ENCODE data around the gene ZNF746. TPM values are rescaled to one million over a fixed set of nuclear protein-coding genes. Genes with fewer than 3 reads are reported as not detected.

Gene ZNF746
- polyA plus RNA-seq, 1 donor (not counting 4 experiments of a cell fraction or from before 2014, with no cell fraction given), result 7.0 TPM

DNA sequence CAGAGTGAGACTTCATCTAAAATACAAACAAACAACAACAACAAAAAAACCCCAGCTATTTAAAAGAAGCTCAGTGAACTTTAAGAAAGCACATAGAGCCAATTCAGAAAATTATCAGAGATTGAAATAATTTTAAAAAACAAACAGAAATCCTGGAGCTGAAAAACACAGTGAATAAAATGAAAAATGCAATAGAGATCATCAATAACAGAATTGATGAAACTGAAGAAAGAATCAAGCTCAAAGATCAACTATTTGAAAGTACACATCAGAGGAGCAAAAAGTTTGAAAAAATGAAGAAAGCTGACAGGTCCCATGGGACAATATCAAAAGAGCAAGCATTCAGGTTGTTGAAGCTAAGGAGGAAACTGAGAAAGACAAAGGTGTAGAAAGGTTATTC, 12.2 kb upstream of the ZNF746 start:
- Histone ChIP-seq H3K9ac (ENCODE audit: control insufficient read depth, extremely low read depth, insufficient read depth, low read length) (no peak overlapping the region), H3K27ac (ENCODE audit: control insufficient read depth, insufficient read depth, low read length) (no peak overlapping the region), H3K4me3 (ENCODE audit: control insufficient read depth in 2 of 3, extremely low read depth in 1 of 3, insufficient read depth in 2 of 3, low read depth in 1 of 3, low read length in 3 of 3) (no peak overlapping the region), H2AFZ (ENCODE audit: control insufficient read depth, low read length) (no peak overlapping the region), H4K20me1 (ENCODE audit: control insufficient read depth, extremely low read depth, insufficient read depth, low read length) (no peaks in the 10 kb centered on the region), H3K36me3 (ENCODE audit: control insufficient read depth in 2 of 2, extremely low read depth in 1 of 2, insufficient read depth in 2 of 2, low read length in 2 of 2) (no peaks in the 10 kb centered on the region), H3K4me2 (ENCODE audit: control insufficient read depth, extremely low read depth, insufficient read depth, low read depth, low read length) (no peak overlapping the region), H3K27me3 (ENCODE audit: control insufficient read depth, extremely low read depth, insufficient read depth, low read length) (no peaks in the 10 kb centered on the region), H3K79me2 (ENCODE audit: control insufficient read depth, insufficient read depth, low read length) (no peaks in the 10 kb centered on the region), H3K9me3 (ENCODE audit: control insufficient read depth, low read depth, low read length) (peaks cover 3% of the 10 kb centered on the region), H3K4me1 (ENCODE audit: control insufficient read depth, extremely low read depth, insufficient read depth, low read length) (no peaks in the 10 kb centered on the region), H3K9me1 (ENCODE audit: control insufficient read depth, extremely low read depth, insufficient read depth, low read length) (no peaks in the 10 kb centered on the region)
- FAIRE-seq, result no peak
- no peak for DNase-seq (ENCODE audit: low read depth, low spot score)
- no peak for TF ChIP-seq EZH2 (IDR thresholded peaks at IDR 0.05; ENCODE audit: low read length)
- TF ChIP-seq, protein P1, sequence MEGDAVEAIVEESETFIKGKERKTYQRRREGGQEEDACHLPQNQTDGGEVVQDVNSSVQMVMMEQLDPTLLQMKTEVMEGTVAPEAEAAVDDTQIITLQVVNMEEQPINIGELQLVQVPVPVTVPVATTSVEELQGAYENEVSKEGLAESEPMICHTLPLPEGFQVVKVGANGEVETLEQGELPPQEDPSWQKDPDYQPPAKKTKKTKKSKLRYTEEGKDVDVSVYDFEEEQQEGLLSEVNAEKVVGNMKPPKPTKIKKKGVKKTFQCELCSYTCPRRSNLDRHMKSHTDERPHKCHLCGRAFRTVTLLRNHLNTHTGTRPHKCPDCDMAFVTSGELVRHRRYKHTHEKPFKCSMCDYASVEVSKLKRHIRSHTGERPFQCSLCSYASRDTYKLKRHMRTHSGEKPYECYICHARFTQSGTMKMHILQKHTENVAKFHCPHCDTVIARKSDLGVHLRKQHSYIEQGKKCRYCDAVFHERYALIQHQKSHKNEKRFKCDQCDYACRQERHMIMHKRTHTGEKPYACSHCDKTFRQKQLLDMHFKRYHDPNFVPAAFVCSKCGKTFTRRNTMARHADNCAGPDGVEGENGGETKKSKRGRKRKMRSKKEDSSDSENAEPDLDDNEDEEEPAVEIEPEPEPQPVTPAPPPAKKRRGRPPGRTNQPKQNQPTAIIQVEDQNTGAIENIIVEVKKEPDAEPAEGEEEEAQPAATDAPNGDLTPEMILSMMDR (optimal IDR thresholded peaks at IDR 0.05 in 1 of 3, IDR thresholded peaks at IDR 0.05 in 1 of 3, conservative IDR thresholded peaks at IDR 0.05 in 1 of 3; ENCODE audit: extremely low read depth in 1 of 3, insufficient read depth in 2 of 3, low read length in 3 of 3), result no peak
- dilution Hi-C loops (cut with MboI; ENCODE audit: extremely low pct_ligation_motif_present, low sequenced_read_pairs), result no loop called here

DNA sequence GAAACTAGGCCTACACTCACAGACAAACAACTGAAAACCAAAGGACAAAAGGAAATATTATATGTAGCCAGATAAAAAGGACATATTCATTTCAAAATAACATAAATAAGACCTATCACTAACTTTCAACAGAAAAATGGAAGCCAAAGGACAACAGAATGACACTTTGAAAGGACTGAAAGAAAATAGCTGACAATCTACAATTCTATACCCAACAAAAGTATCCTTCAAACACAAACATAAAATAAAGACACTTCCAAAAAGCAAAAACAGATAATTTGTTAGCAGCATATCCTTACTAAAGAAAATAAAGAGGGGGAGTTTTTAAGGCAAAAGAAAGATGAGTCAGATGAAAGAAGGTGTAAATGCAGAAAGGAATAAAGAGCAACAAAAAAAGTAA, 7.9 kb upstream of the ZNF746 start:
- dilution Hi-C loops (cut with MboI; ENCODE audit: extremely low pct_ligation_motif_present, low sequenced_read_pairs), result no loop called here
- H3K9me1 ChIP-seq (ENCODE audit: control insufficient read depth, extremely low read depth, insufficient read depth, low read length), result no peaks in the 10 kb centered on the region
- no peak overlapping the region for H3K27ac ChIP-seq (ENCODE audit: control insufficient read depth, insufficient read depth, low read length)
- H3K4me1 ChIP-seq (ENCODE audit: control insufficient read depth, extremely low read depth, insufficient read depth, low read length), result no peaks in the 10 kb centered on the region
- no peak for DNase-seq (ENCODE audit: low read depth, low spot score)
- H2AFZ ChIP-seq (ENCODE audit: control insufficient read depth, low read length), result no peak overlapping the region
- no peaks in the 10 kb centered on the region for H4K20me1 ChIP-seq (ENCODE audit: control insufficient read depth, extremely low read depth, insufficient read depth, low read length)
- TF ChIP-seq, protein P1 (optimal IDR thresholded peaks at IDR 0.05 in 1 of 3, IDR thresholded peaks at IDR 0.05 in 1 of 3, conservative IDR thresholded peaks at IDR 0.05 in 1 of 3; ENCODE audit: extremely low read depth in 1 of 3, insufficient read depth in 2 of 3, low read length in 3 of 3), result no peak
- no peak for TF ChIP-seq EZH2 (IDR thresholded peaks at IDR 0.05; ENCODE audit: low read length)
- H3K79me2 ChIP-seq (ENCODE audit: control insufficient read depth, insufficient read depth, low read length), result no peaks in the 10 kb centered on the region
- H3K36me3 ChIP-seq (ENCODE audit: control insufficient read depth in 2 of 2, extremely low read depth in 1 of 2, insufficient read depth in 2 of 2, low read length in 2 of 2), result no peaks in the 10 kb centered on the region
- peaks cover 3% of the 10 kb centered on the region for H3K9me3 ChIP-seq (ENCODE audit: control insufficient read depth, low read depth, low read length)
- no peak overlapping the region for H3K4me2 ChIP-seq (ENCODE audit: control insufficient read depth, extremely low read depth, insufficient read depth, low read depth, low read length)
- no peak overlapping the region for H3K9ac ChIP-seq (ENCODE audit: control insufficient read depth, extremely low read depth, insufficient read depth, low read length)
- FAIRE-seq, result no peak
- no peaks in the 10 kb centered on the region for H3K27me3 ChIP-seq (ENCODE audit: control insufficient read depth, extremely low read depth, insufficient read depth, low read length)
- no peak overlapping the region for H3K4me3 ChIP-seq (ENCODE audit: control insufficient read depth in 2 of 3, extremely low read depth in 1 of 3, insufficient read depth in 2 of 3, low read depth in 1 of 3, low read length in 3 of 3)

Data from keratinocyte (primary cell).